Stimulated activated CD8-positive, alpha-beta memory T cell treated with anti-CD3 and anti-CD28 coated beads, Interleukin-7, amount 100 ng/mL, for 48 hours (primary cell): ENCODE measurements around the gene PLXNB3.

Experiments
- DNase-seq, 2 donors: peaks; one replicate each; pipeline ENCODE4 v3.0.0-alpha.2; 2020; ENCODE audit warnings: low read depth in 1 of 2; ENCODE audit errors: extremely low read depth in 1 of 2

PLXNB3 gene

GRCh38 chrX:153750127-153750774 is 13.8 kb upstream of the PLXNB3 start:
- no peak for DNase-seq

- no peak for DNase-seq
Observed at GRCh38 chrX:153755136-153755535, 8.9 kb upstream of the PLXNB3 start.

- DNase-seq: no peak
Observed at GRCh38 chrX:153761863-153762262, 2.2 kb upstream of the PLXNB3 start.

GRCh38 chrX:153762626-153763173 is 1.3 kb upstream of the PLXNB3 start:
- no peak for DNase-seq

- no peak for DNase-seq
Observed at GRCh38 chrX:153763298-153763932, 634 bp upstream of the PLXNB3 start.

- DNase-seq: no peak
Observed at GRCh38 chrX:153764786-153765137, 713 bp downstream of the PLXNB3 start.

- DNase-seq: no peak
Observed at GRCh38 chrX:153765138-153766079, 1.4 kb downstream of the PLXNB3 start.

- peak in 1 of 2 donors; percentile 50 for DNase-seq
Observed at GRCh38 chrX:153766098-153766817, 2.2 kb downstream of the PLXNB3 start.

GRCh38 chrX:153766871-153767673 is 3.0 kb downstream of the PLXNB3 start:
- no peak for DNase-seq

- DNase-seq: no peak
Observed at GRCh38 chrX:153767674-153768055, 3.6 kb downstream of the PLXNB3 start.

- no peak for DNase-seq
Observed at GRCh38 chrX:153768311-153769157, 4.5 kb downstream of the PLXNB3 start.

GRCh38 chrX:153769158-153769864 is 5.3 kb downstream of the PLXNB3 start:
- DNase-seq: no peak

GRCh38 chrX:153769865-153770600 is 6.0 kb downstream of the PLXNB3 start:
- DNase-seq: no peak

- DNase-seq: no peak
Observed at GRCh38 chrX:153770601-153771414, 6.8 kb downstream of the PLXNB3 start.

GRCh38 chrX:153771415-153772315 is 7.6 kb downstream of the PLXNB3 start:
- no peak for DNase-seq
